LNCaP clone FGC (cell line): ENCODE results near the gene ZSCAN21.

Source experiments
- DNase-seq: peaks from one replicate; pipeline ENCODE4 v3.0.0-alpha.2; 2011; ENCODE audit warnings: low read depth
- H3K4me3 ChIP-seq: 2 replicates; pipeline ENCODE4 v1.5.1; 2011; ENCODE audit warnings: mild to moderate bottlenecking, low read depth, low read length, control low read depth
- CTCF ChIP-seq: IDR thresholded peaks from 2 replicates; pipeline ENCODE4 v1.5.1; 2012; ENCODE audit warnings: mild to moderate bottlenecking; ENCODE audit not compliant: control insufficient read depth, insufficient read depth; ENCODE audit errors: extremely low read depth

ZSCAN21 gene

GRCh38 chr7:100074841-100075240, 25.3 kb downstream of the ZSCAN21 start:
- H3K4me3 ChIP-seq = no peak overlapping the region
- no peak for DNase-seq
- no peak for TF ChIP-seq CTCF

GRCh38 chr7:100075418-100075817, 25.8 kb downstream of the ZSCAN21 start:
- DNase-seq = no peak
- no peak for TF ChIP-seq CTCF
- H3K4me3 ChIP-seq = no peak overlapping the region

GRCh38 chr7:100077205-100077604, 27.6 kb downstream of the ZSCAN21 start:
- no peak for TF ChIP-seq CTCF
- DNase-seq = no peak

GRCh38 chr7:100079024-100079560, 29.5 kb downstream of the ZSCAN21 start:
- DNase-seq = no peak
- H3K4me3 ChIP-seq = no peak overlapping the region
- TF ChIP-seq CTCF = no peak

More at GRCh38 chr7:100077205-100077604, 27.6 kb downstream of the ZSCAN21 start:
- no peak overlapping the region for H3K4me3 ChIP-seq

- DNase-seq = peak; percentile 58
- TF ChIP-seq CTCF = no peak
- peak overlapping the region; percentile 86 for H3K4me3 ChIP-seq
These were observed 31.4 kb downstream of the ZSCAN21 start for GRCh38 chr7:100080907-100081534.

GRCh38 chr7:100081535-100082102, 32.0 kb downstream of the ZSCAN21 start, which contains the start of gene ZNF3:
ZNF3 (minus strand) TSS chr7:100081723; CDS start chr7:100077357, 4,366 bp downstream.
- peak; percentile 98 for DNase-seq
- peak; percentile 98 for TF ChIP-seq CTCF

More at GRCh38 chr7:100081535-100082102, 32.0 kb downstream of the ZSCAN21 start, which contains the start of gene ZNF3:
- H3K4me3 ChIP-seq = peak within 1 kb of the TSS; percentile 86
